ENCODE measurements around the gene JAM3.
"Not testable (repeated sequence)": the region's sequence is repeated elsewhere in the genome, so short reads cannot be mapped to it uniquely, and the experiment has no call there.

Gene JAM3

DNA sequence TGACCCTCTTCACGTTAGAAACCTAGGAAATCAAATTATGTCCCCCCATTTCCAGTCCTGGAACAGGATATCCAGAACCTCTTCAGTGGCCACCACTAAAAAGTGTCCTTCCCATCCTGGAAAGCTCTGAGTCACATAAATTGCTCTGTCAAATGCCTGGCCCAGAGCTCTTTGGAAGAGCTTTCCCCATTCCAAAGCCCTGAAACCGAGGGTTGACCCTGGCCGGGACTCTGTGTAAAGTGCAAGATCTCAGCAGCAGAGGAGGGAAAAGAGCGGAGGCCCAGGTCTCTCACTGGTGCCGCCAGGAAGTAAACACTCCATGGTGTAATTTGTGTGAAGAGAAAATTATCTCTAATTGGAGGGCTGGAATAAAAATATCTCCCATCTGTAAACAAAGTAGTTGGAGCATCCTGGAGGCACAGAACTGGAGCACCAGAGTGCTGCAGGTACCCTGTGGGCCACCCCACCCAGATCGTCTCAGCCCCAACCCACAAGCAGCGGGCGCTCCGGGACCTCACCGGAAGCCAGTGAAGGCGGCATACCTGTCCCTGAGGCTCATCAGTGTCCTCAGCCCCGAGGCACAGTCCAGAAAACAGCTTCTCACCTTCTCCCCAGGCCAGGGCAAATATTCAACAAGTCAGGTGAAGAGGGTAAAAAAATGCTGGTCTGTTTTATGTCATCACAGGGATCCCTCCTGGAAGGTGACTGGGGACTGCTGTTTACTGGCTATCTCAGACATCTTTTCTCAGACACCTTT lies 4.7 kb upstream of the JAM3 start:
- DNase-seq, result no peak

DNA sequence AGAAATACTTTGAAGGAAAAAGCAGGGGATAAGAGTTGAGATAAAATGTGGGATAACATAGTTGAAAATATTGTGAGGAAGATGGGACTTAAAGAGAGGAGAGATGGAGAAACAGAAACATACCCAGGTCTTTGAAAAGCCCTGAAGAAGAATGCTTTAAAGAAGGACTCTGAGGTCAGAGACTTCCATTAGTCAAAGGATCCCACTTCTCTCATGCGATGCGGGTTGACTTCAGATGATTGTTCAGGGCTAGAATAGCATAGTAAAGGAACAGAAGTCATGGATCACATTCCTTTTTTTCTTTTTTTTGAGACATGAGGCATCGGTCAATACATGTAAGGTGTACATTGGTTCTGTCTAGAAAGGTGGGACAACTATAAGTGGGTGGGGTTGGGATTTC lies 3.5 kb upstream of the JAM3 start:
- no peak for DNase-seq

DNA sequence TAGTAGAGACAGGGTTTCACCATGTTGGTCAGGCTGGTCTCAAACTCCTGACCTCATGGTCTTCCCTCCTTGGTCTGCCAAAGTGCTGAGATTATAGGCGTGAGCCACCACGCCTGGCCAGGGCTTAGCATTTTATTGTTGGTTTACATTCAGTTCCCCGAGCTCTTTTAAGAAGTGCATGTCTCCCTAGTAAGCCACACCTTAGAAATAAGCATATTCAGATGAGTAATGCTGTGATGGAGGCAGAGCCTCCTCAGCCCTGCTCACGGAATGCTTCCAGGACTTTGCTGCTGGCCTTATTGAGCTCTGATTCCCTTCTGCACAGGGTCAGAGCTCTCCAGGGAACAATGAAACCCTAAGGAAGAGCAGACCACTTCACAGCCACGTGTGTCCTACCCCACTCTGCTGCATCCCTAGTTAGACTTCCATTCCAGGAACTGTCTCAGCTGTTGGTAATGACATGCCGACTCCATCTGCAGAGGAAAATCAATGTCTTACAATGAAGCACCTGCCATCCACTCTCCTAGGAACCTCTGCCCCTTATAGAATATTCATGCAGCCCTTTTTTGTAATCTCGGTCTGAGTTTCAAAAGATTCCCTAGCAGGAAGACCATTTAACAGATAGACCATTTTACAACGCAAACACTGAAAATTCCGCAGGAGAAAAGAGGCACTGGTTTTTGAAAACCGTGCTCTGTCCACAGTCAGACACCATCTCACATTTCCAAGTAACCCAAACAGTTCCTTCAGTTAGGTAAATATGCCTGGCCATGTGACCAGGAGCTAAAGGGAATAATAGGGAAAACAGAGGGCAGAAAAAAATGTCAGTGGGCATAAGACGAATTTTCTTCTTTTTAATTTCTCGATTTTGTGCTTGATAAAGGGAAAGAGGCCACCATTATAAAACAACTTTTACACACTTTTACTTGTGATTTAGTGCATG lies 1.7 kb upstream of the JAM3 start:
- no peak for DNase-seq

DNA sequence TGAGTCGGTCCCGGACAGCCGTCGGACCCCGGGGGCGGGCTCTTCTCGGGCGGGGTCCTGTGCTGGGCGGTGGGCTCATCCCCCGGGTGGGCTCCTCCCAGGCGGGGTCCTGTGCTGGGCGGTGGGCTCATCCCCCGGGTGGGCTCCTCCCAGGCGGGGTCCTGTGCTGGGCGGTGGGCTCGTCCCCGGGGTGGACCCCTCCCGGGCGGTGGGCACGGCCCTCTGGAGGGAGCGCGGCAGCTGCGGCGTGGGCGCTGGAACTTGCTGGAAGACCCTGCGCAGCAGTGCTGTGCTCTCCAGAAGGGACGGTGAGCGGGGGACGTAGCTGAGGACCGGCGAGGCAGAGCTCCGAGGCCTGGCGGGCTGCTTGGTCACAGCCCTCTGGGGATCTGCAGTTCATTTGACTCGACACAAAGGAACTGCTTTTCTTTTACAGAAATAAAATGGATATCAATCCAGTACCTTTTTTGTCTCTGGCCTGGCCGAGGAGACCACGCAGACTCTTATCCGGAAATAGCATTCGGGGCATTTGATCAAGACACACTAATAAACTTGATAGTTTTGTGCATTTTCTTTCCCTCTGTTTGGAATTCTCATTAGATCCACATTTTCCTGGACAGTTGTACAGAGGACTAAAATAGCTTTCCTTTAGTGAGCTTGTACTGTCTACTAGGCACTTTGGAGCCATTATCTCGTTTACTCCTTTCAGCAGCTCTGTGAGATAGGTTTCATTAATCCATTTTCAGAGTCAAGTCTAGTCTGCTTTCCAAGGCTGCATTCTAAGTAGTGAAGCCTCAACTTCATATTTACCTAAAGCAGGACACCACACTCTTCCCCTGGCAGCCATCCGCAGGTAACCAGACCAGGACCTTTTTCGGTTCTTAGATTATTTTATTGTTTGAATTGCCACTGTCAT lies 812 bp downstream of the JAM3 start:
- DNase-seq, result no peak

DNA sequence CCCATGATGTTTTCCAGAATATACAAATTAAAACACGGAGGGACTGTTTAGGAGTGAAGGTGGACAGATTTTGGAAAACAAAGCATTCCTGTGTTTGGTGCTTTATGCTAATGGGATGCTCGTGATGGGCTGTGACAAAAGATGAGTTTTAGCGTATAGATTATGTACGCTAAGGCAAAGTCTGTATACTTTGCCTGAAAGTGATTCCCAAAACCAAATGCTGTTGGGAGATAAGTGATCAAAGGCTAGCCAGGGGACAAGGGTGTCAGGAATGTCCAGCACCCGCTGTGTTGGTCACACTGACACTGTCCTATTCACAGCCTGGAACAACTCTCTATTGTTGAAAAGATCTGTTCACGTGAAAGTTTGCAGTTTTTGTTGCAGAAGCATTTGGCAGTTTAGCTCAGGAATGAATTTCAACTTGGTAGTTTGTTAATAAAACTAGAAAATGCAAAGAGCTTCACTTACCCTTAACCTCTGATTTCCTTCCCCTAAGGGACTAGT lies 1.5 kb downstream of the JAM3 start:
- no peak for DNase-seq

DNA sequence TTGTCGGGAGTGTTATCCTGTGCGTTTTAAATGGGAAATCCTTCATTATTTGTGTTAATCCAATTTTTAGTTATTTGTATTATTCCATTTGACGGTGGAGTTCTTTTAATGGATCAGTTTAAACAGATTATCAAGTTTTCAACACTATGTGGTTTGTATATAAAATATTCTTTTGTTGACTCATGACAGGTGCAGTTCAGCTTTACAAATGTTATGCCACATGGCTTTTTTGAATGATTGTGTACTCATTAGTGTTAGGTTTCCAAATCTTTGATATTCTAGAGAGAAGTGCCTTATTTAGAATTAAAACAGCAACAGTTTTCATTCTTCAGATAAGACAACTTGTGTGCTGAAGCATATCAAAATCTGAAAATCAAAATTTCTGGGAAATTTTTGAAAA lies 2.4 kb downstream of the JAM3 start:
- no peak for DNase-seq

DNA sequence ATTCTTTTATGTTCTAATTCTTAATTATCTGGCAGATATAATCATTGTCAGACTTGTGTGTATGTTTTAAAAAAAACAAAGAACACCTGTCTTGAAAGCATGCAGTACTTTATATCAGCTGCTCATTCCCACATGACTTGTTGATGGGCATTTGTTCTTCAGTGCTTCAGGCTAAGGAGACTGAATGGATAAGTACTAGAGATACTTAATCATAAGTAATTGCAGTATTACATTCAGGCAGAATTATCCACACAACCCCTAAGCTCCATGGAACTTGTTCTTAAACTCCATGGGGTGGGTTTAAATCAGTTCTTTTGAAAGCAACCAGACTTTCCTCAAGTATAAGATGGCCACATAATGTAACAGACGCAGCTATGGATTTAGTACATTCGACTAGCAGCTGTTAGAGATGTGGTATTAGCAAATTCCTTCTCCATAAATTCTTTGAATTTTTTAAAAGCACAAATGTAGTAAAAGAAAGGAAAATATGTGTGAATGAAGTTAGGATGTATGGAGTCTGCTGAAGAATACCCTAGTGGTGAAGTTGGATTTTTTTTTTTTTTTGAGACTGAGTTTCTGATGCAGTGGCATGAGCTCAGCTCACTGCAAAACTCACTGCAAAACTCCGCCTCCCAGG lies 3.0 kb downstream of the JAM3 start:
- DNase-seq, result no peak

DNA sequence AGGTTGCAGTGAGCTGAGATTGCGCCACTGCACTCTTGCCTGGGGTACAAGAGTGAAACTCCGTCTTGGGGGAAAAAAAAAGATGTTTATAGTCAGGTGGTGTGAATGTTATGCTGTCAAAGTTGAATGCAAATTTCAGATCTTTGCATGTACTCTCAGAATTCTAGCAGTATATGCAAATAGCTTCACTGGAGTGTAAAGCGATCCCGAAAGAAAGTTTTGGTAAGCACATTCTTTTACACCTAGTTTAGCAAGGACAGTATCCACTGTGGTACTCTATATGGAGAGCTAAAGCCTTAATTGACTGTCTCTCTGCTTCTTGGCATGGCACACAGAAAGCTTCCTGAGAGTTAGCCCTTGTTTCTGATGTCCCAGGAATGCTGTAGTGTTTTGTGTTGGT lies 4.0 kb downstream of the JAM3 start:
- no peak for DNase-seq

DNA sequence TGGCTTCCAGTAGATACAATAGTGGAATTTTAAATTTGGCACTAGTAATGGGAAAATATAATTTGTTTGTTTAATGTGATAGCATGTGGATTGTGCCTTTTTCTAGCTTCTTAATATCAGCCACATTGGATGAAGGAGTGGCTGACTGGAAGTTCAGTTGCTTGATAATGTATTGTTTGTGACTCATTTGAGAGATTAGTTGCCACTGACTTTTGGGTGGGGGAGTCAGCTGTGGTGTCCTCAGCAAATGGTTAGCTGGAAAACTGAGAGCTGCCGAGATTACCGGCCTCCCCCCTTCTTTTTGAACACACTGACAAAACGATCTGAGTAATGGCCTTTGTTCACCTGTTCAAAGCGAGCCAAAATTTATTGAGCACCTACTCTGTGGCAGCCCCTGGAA lies 5.5 kb downstream of the JAM3 start:
- DNase-seq, result no peak

DNA sequence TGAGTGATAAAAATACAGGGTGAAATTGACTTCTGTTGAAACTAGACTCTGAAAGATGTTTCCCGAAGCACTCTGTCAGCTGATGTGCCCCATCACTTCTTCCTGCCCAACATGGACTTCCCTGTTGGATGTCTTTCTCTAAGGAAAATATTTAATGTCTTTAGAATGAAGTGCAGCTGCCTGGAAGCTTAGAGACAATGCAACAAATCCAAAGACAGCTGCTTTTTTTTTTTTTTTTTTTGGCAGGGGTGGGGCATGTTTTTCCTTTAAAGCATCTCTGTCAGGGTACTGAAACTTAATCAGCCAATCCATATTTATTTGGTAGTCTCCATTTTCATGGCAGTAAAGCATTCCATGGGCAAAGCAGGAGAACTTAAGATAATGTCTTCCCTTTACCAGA lies 5.9 kb downstream of the JAM3 start:
- DNase-seq, result no peak

DNA sequence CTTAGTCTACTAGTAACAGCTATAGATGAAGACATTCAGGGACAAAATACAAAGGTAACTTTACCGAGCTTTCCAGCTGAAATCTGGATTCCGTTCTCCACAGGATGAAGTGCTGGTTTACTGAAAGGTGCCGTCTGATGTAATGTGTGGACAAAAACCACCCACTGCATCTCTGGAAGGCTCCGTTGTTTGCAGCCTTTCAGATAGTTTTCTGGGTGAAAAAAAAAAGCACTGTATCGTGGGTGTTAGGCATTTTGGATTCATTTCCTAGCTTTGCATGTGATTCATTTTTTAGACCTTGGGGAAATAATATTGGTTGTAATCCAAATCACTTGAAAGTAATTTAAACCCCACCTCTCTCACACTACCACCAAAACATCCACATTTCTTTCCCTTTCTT lies 10.4 kb downstream of the JAM3 start:
- no peak for DNase-seq

DNA sequence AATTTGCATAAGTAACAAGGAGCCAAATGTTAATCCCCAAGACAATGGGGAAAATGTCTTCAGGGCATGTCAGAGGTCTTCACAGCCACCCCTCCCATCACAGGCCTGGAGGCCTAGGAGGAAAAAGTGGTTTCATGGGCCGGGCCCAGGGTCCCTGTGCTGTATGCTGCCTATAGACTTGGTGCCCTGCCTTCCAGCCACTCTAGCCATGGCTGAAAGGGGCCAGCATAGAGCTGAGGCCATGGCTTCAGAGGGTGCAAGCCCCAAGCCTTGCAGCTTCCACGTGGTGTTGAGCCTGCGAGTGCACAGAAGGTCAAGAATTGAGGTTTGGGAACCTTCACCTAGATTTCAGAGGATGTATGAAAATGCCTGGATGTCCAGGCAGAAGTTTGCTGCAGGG lies 12.4 kb downstream of the JAM3 start:
- not testable (repeated sequence) for DNase-seq

DNA sequence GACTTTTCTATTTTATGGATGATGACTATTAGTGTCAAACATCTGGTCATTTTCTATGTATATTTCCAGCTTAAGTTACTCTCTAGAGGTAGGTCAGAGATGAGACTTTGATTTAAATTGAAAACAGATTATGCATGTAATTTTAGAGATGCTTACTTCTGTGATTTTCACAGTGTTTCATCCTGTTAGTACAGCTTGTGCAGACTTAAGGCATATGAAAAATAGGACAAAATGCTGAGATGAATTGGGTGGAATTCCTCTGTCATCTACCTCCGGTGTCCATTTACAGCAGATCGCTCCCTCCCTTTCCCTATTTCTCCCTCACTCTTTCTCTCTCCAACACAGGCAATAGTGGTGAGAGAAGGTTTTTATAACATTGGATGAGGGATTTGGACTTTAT lies 14.1 kb downstream of the JAM3 start:
- DNase-seq, result no peak

DNA sequence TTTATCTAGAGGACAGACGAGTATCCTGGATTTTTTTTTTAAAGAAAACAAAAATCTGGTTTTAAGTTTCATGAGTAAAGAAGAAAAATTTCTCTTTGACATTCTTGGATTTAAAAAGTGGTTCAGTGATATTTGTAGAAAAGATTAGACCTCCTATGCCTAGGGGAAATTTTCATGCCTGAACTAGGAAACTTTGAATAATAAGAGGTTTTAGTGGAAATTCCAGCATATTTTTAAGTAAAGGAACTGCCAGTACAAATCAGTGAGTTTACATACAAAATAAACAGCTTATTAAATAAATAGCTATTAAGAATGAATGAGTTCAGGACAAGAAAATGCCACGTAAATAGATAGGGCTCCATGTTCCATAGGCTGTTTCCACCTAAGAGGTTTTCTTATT lies 17.5 kb downstream of the JAM3 start:
- no peak for DNase-seq

DNA sequence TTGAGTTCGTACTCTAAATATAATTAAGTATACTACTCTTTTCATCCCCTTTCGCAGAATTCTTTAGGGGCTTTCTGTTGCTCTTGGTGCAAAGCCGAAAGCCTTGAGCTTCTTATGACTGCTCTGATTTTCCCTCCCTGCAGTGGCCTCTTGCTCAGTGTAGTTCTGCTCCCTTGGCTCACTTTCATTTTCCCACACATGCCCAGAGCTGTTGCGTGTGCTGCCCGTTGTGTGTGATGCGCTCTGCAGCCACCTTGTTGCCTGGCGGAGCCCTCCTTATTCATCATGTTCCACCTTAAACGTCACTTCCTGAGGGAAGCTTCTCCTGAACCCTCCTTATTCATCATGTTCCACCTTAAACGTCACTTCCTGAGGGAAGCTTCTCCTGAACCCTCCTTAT lies 23.1 kb downstream of the JAM3 start:
- DNase-seq, result not testable (repeated sequence)

DNA sequence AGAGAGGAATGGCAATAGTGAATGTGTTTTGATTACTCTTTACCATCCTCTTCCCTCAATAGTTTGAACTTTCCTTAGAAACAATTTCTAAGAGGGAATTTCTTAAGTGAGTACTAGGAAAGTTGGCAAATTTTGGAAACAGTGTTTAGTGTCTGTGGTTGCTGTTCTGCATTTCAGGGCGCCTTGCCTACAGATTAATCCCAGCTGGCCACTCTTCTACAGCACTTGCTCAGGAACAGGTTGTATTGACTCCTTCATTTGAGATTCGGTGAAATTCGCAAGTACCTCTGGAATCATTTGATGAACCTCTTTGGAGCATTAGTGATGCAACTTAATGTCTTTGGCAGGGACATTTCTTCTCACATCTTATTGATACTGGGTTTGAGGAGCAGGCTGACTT lies 28.3 kb downstream of the JAM3 start:
- DNase-seq, result no peak

DNA sequence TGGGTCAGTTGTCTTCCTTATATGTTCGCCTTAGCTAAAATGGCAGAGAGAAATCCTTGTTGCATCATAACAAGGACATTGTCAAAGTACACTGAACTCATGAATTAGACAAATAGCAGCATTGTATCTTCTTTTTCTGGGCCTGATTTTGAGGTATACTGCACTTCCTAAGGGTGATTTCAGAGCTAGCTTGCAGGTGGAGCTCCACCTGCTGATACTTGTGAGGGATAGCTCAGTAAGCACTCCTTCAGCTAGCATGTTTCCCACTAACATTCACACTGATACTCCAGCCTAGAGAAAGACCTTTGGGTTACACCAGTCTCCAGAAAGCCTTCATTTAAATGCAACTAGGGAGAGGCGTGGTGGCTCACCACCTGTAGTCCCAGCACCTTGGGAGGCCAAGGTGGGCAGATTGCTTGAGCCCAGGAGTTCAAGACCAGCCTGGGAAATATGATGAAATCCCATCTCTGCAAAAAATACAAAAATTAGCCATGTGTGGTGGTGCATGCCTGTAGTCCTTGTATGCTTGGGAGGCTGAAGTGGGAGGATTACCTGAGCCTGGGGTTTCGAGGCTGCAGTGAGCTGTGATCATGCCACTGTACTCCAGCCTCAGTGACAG lies 29.8 kb downstream of the JAM3 start:
- no peak for DNase-seq

DNA sequence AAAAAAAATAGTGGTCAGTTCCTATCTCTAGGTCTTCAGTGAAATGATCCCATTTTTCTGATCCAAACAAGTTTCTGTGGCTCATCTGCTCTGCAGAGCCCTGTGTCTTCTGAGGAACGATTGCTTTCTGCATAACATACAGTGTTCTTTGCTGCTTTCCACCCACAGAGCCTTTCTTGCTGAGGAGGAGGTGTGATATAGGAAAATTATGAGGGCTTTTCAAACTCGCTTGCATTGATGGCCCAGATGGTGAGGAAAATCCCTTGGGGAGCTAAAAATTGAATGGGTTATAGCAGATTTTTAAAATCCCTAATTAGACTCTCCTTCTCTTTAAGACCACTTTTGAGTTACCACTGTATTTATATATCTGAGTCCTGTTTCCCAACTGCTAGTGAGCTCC lies 31.3 kb downstream of the JAM3 start:
- DNase-seq, result no peak

DNA sequence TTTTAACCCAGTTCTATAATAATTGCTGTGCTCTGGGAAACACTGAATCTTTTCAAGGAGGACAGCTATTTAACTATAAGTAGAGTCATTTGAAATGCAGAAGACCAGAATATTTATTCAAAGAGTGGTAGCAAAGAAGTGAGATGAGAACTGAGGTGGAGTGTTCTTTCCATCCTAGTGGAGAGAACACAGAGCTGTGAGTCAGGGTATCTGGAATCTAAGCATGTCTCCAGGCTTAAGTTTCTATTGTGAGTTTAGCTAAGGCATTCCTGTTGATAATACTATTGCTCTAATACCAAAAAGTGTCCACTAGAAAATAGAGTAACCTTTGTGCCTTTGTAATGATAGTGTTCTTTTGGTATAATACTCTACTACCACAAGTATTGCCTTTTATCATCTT lies 32.4 kb downstream of the JAM3 start:
- DNase-seq, result no peak

DNA sequence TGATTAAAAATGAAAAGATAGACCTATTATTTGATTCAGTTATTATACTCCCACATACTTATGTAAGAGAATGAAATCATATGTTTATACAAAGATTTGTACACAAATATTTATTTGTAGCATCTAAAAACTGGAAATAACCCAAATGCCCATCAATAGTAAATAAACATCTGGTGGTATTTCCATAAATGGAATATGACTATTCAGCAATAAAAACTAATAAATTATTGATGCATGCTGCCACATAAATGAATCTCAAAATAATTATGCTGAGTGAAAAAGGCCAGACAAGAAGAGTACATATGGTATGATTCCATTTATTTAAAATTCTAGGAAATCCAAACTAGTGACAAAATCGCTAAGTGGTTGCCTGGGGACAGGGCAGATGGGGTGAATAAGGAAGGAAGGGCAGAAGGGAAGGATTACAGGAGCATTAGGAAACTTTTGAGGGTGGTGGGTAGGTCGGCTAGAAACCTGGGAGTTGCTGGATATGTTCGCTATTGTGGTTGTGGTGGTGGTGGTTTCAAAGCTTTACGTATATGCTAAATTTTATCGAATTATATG lies 41.5 kb downstream of the JAM3 start:
- no peak for DNase-seq

DNA sequence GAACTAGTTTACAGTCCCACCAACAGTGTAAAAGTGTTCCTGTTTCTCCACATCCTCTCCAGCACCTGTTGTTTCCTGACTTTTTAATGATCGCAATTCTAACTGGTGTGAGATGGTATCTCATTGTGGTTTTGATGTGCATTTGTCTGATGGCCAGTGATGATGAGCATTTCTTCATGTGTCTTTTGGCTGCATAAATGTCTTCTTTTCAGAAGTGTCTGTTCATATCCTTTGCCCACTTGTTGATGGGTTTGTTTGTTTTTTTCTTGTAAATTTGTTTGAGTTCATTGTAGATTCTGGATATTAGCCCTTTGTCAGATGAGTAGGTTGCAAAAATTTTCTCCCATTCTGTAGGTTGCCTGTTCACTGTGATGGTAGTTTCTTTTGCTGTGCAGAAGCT lies 44.9 kb downstream of the JAM3 start:
- DNase-seq, result not testable (repeated sequence)

DNA sequence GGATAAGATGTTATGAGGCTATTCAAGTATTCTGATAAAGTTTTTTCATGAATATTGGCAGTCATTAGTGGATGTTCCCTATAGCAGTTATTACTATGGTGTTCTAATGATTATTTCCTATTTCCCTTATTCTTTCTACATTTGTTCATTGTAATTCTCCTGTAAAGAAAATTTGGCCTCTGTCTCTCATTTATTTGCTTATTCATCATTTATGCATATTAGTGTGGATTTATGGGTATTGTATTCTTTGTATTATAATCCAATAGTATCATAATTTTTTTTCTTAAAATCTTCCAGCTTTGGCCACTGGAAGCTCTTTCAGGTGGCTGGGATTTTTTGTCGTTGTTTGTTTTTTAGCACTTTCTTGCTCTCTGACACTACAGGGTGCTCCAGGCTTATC lies 47.3 kb downstream of the JAM3 start:
- no peak for DNase-seq
